SU-DHL-6 (cell line): ENCODE results near the gene TCP11.

Experiments used
- H2AFZ ChIP-seq: fragments of 200-600 bp; sonication (generic); 2 replicates; pipeline ENCODE4 v1.6.1; 2014; ENCODE audit warnings: low read depth, mild to moderate bottlenecking, moderate library complexity, mixed read lengths, antibody characterized with exemption, low read length; ENCODE audit not compliant: severe bottlenecking
- H3F3A ChIP-seq: fragments of 200-600 bp; shearing (Covaris generic); 2 replicates; pipeline ENCODE4 v1.6.0; 2016; ENCODE audit warnings: antibody characterized with exemption, mild to moderate bottlenecking; ENCODE audit not compliant: insufficient read depth
- H3K27ac ChIP-seq: fragments of 200-600 bp; sonication (generic); 2 replicates; pipeline ENCODE4 v1.5.1; 2016; ENCODE audit warnings: low read depth, mild to moderate bottlenecking, low read length, moderate library complexity, mixed read lengths
- H3K27me3 ChIP-seq: fragments of 200-600 bp; sonication (generic), shearing (Covaris generic); 2 replicates; pipeline ENCODE4 v1.6.0; 2014; ENCODE audit warnings: mild to moderate bottlenecking, low read length
- H3K36me3 ChIP-seq: fragments of 200-600 bp; sonication (generic); 2 replicates; pipeline ENCODE4 v1.6.1; 2014; ENCODE audit warnings: mild to moderate bottlenecking, low read length, mixed read lengths
- H3K4me2 ChIP-seq: fragments of 300-600, 200-600 bp; shearing (Covaris generic), sonication (generic); 2 replicates; pipeline ENCODE4 v1.6.0; 2014; ENCODE audit warnings: low read length, low read depth, mild to moderate bottlenecking; ENCODE audit not compliant: poor library complexity, severe bottlenecking
- H3K4me3 ChIP-seq: fragments of 200-600 bp; sonication (generic); 2 replicates; pipeline ENCODE4 v1.5.1; 2014; ENCODE audit warnings: antibody characterized with exemption, low read length, mild to moderate bottlenecking, mixed read lengths; ENCODE audit not compliant: insufficient read depth, poor library complexity, severe bottlenecking
- H3K79me2 ChIP-seq: fragments of 200-600 bp; sonication (generic); 2 replicates; pipeline ENCODE4 v1.6.1; 2014; ENCODE audit warnings: mild to moderate bottlenecking, low read length, moderate library complexity; ENCODE audit not compliant: insufficient read depth
- H3K9ac ChIP-seq: fragments of 200-600 bp; sonication (generic); 2 replicates; pipeline ENCODE4 v1.7.0; 2014; ENCODE audit warnings: mild to moderate bottlenecking, low read length
- H3K9me2 ChIP-seq: fragments of 200-600 bp; sonication (generic); replicated peaks from 2 replicates; pipeline ENCODE4 v1.6.1; 2014; ENCODE audit warnings: low read length; ENCODE audit not compliant: insufficient read depth
- H3K9me3 ChIP-seq: fragments of 200-600 bp; sonication (generic); 2 replicates; pipeline ENCODE4 v1.6.1; 2014; ENCODE audit warnings: low read length, mixed read lengths; ENCODE audit not compliant: insufficient read depth
- H4K20me1 ChIP-seq: fragments of 200-600 bp; sonication (generic); 2 replicates; pipeline ENCODE4 v1.6.1; 2014; ENCODE audit warnings: low read depth, mild to moderate bottlenecking, antibody characterized with exemption, low read length, moderate library complexity, mixed read lengths
- CTCF ChIP-seq: fragments of 200-600 bp; sonication (generic); IDR thresholded peaks from one replicate; pipeline ENCODE4 v1.5.1; 2017; ENCODE audit warnings: antibody characterized with exemption, mild to moderate bottlenecking, low read length, moderate library complexity; ENCODE audit not compliant: insufficient read depth, poor library complexity, severe bottlenecking
- EZH2phosphoT487 ChIP-seq: fragments of 200-600 bp; sonication (generic), shearing (Covaris generic); conservative IDR thresholded peaks from 2 replicates; pipeline ENCODE4 v1.6.1; 2018; ENCODE audit warnings: mild to moderate bottlenecking, antibody characterized with exemption, low read length, moderate library complexity, mixed read lengths

TCP11 gene

GRCh38 chr6:35170166-35170565 is 29.0 kb upstream of the TCP11 start:
- Histone ChIP-seq H3K9me2 (no peaks in the 10 kb centered on the region), H3K27me3 (no peaks in the 10 kb centered on the region), H3K4me2 (no peak overlapping the region), H3F3A (no peaks in the 10 kb centered on the region), H3K4me3 (no peak overlapping the region), H3K9ac (no peak overlapping the region), H4K20me1 (no peaks in the 10 kb centered on the region), H3K79me2 (no peaks in the 10 kb centered on the region), H3K36me3 (no peaks in the 10 kb centered on the region), H3K27ac (no peak overlapping the region), H2AFZ (no peak overlapping the region), H3K9me3 (no peaks in the 10 kb centered on the region)
- TF ChIP-seq CTCF (no peak), EZH2phosphoT487 (no peak)

GRCh38 chr6:35168461-35168861 is 27.3 kb upstream of the TCP11 start:
- no peak overlapping the region for H3K4me3 ChIP-seq
- H3K4me2 ChIP-seq, result no peak overlapping the region
- no peak overlapping the region for H2AFZ ChIP-seq
- no peak overlapping the region for H3K9ac ChIP-seq
- H3K36me3 ChIP-seq, result no peaks in the 10 kb centered on the region
- no peaks in the 10 kb centered on the region for H3K9me2 ChIP-seq
- no peak overlapping the region for H3K27ac ChIP-seq
- H3K9me3 ChIP-seq, result no peaks in the 10 kb centered on the region
- no peaks in the 10 kb centered on the region for H3F3A ChIP-seq
- no peaks in the 10 kb centered on the region for H3K27me3 ChIP-seq
- TF ChIP-seq CTCF (no peak), EZH2phosphoT487 (no peak)
- no peaks in the 10 kb centered on the region for H4K20me1 ChIP-seq
- H3K79me2 ChIP-seq, result no peaks in the 10 kb centered on the region

- Histone ChIP-seq H3F3A (no peaks in the 10 kb centered on the region), H3K79me2 (no peaks in the 10 kb centered on the region), H2AFZ (no peak overlapping the region), H3K27ac (no peak overlapping the region), H3K9me2 (no peaks in the 10 kb centered on the region), H3K4me3 (no peak overlapping the region), H4K20me1 (no peaks in the 10 kb centered on the region), H3K9me3 (no peaks in the 10 kb centered on the region), H3K36me3 (no peaks in the 10 kb centered on the region), H3K4me2 (no peak overlapping the region), H3K27me3 (no peaks in the 10 kb centered on the region), H3K9ac (no peak overlapping the region)
- TF ChIP-seq CTCF, result no peak
- TF ChIP-seq EZH2phosphoT487, result no peak
Observed at GRCh38 chr6:35167505-35167904, 26.4 kb upstream of the TCP11 start.

GRCh38 chr6:35166520-35166919 is 25.4 kb upstream of the TCP11 start:
- Histone ChIP-seq H3K27ac (no peak overlapping the region), H3K4me2 (no peak overlapping the region), H3F3A (no peaks in the 10 kb centered on the region)

More at GRCh38 chr6:35166520-35166919, 25.4 kb upstream of the TCP11 start:
- TF ChIP-seq CTCF (no peak), EZH2phosphoT487 (no peak)
- Histone ChIP-seq H3K9me3 (no peaks in the 10 kb centered on the region), H4K20me1 (no peaks in the 10 kb centered on the region), H2AFZ (no peak overlapping the region), H3K9ac (no peak overlapping the region), H3K36me3 (no peaks in the 10 kb centered on the region), H3K79me2 (no peaks in the 10 kb centered on the region), H3K27me3 (no peaks in the 10 kb centered on the region), H3K9me2 (no peaks in the 10 kb centered on the region), H3K4me3 (no peak overlapping the region)
